ENCODE results near the gene SPATA4.

- no peak for TF ChIP-seq CTCF (IDR thresholded peaks at IDR 0.05; ENCODE audit: poor library complexity)
- TF ChIP-seq EZH2 (IDR thresholded peaks at IDR 0.05; ENCODE audit: borderline replicate concordance), result no peak
- no peak for TF ChIP-seq EZH2phosphoT487 (IDR thresholded peaks at IDR 0.05; ENCODE audit: low read depth, severe bottlenecking, unreplicated experiment)
These were observed 10.3 kb downstream of the SPATA4 start for GRCh38 chr4:176185051-176185450.

Measured in hepatocyte (in vitro differentiated cells).